HFF-Myc (cell line): ENCODE results near the gene HTR7.
"Not testable (repeated sequence)": the region's sequence is repeated elsewhere in the genome, so short reads cannot be mapped to it uniquely, and the experiment has no call there.

Experiments used
- DNase-seq: peaks from one replicate; pipeline ENCODE4 v3.0.0-alpha.2; 2011; ENCODE audit warnings: low read depth; ENCODE audit errors: extremely low read depth
- H3K4me3 ChIP-seq: replicated peaks from 2 replicates; pipeline ENCODE4 v1.5.1; 2011; ENCODE audit warnings: low read depth, mild to moderate bottlenecking, control low read depth, low read length
- CTCF ChIP-seq: IDR thresholded peaks from 2 replicates; pipeline ENCODE4 v1.5.1; 2012; ENCODE audit warnings: mild to moderate bottlenecking, low read depth, low read length, control low read depth; ENCODE audit errors: missing control alignments

The HTR7 gene

GRCh38 chr10:90888387-90888786 lies 30.5 kb upstream of the HTR7 start:
- no peak for DNase-seq
- H3K4me3 ChIP-seq: no peak overlapping the region
- TF ChIP-seq CTCF: no peak

- no peak overlapping the region for H3K4me3 ChIP-seq
- DNase-seq: no peak
- no peak for TF ChIP-seq CTCF
Measured at GRCh38 chr10:90887555-90887954, 29.7 kb upstream of the HTR7 start.

DNA sequence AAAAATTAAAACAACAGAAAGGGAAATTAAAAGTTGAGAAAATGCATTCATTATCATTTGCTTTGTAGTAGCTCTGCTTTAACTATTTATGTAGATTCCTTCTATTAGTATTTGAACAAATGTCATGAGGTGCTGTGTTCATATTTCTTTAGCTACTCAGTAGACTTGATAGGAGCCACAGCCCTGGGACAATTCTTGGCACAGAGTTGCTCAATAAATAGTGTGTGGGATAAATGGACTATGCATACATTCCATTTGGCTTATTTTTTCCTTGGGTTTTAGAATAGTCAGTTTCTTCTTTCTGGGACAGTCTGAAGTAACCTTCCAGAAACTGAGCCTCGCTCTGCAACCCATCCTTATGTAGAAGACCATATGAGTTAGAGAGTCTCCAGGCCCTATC lies 27.3 kb upstream of the HTR7 start:
- H3K4me3 ChIP-seq: no peak overlapping the region
- DNase-seq: no peak
- TF ChIP-seq CTCF: no peak

GRCh38 chr10:90884431-90884830 lies 26.6 kb upstream of the HTR7 start:
- no peak for TF ChIP-seq CTCF
- DNase-seq: no peak
- H3K4me3 ChIP-seq: no peak overlapping the region

DNA sequence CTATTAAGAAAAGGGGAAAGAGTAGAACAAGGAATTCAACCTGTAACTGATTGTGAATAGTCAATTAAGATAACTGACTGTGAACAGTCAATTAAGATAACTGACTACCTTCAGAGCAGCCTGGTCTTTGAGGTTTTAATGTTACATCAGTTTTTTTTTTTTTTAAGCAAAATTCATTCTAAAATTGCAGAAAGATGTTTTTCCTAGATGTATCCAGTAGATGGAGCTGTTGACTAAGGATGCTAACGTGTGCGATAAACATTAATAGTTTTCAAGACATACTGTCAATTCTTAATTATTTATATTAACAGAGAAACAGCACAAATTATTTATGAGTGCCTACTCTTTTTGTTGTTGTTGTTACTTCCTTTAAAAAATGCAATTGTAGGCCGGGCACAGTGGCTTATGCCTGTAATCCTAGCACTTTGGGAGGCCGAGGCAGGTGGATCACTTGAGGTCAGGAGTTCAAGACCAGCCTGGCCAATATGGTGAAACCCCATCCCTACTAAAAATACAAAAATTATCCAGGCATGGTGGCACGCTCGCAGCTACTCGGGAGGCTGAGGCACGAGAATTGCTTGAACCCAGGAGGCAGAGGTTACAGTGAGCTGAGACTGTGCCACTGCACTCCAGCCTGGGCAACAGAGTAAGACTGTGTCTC lies 22.4 kb upstream of the HTR7 start:
- not testable (repeated sequence) for H3K4me3 ChIP-seq, DNase-seq
- peak; percentile 50 for TF ChIP-seq CTCF

- no peak for TF ChIP-seq CTCF
- no peak overlapping the region for H3K4me3 ChIP-seq
- no peak for DNase-seq
Measured at GRCh38 chr10:90879062-90879461, 21.2 kb upstream of the HTR7 start.

- no peak for TF ChIP-seq CTCF
- DNase-seq: no peak
- H3K4me3 ChIP-seq: peak overlapping the region; percentile 57
Measured at GRCh38 chr10:90872648-90873020, 14.8 kb upstream of the HTR7 start.
